GM12878 (cell line): ENCODE data around the gene AK5.
"Not testable (repeated sequence)": the region's sequence is repeated elsewhere in the genome, so short reads cannot be mapped to it uniquely, and the experiment has no call there.

Source experiments
- FOS ChIP-seq: IDR thresholded peaks from 3 replicates; pipeline ENCODE4 v1.6.1; 2011; ENCODE audit warnings: borderline replicate concordance; ENCODE audit not compliant: insufficient read length; ENCODE audit errors: extremely low read depth
- TAF1 ChIP-seq: IDR thresholded peaks from 2 replicates; pipeline ENCODE4 v1.6.1; 2011; ENCODE audit warnings: mild to moderate bottlenecking, low read depth, low read length, borderline replicate concordance
- ZBED1 ChIP-seq: IDR thresholded peaks from 2 replicates; pipeline ENCODE4 v1.6.1; 2016; ENCODE audit warnings: borderline replicate concordance
- TF ChIP-seq, protein P1 (sequence below): IDR thresholded peaks from 2 replicates; pipeline ENCODE4 v1.6.1; 2011; ENCODE audit warnings: low read depth, low read length, improper control_type of control experiment, borderline replicate concordance
- TF ChIP-seq, protein P2 (sequence below), 3 experiments: IDR thresholded peaks in 2 of 3; conservative IDR thresholded peaks in 1 of 3; 2 replicates each; pipeline ENCODE4 v1.5.1; 2011; ENCODE audit warnings: low read depth in 3 of 3, low read length in 3 of 3, mild to moderate bottlenecking in 3 of 3, control low read depth in 2 of 3, moderate library complexity in 2 of 3, inconsistent platforms in 1 of 3, mixed read lengths in 1 of 3; ENCODE audit not compliant: control insufficient read depth in 2 of 3, insufficient read depth in 1 of 3; ENCODE audit errors: extremely low read depth in 1 of 3

DNA sequence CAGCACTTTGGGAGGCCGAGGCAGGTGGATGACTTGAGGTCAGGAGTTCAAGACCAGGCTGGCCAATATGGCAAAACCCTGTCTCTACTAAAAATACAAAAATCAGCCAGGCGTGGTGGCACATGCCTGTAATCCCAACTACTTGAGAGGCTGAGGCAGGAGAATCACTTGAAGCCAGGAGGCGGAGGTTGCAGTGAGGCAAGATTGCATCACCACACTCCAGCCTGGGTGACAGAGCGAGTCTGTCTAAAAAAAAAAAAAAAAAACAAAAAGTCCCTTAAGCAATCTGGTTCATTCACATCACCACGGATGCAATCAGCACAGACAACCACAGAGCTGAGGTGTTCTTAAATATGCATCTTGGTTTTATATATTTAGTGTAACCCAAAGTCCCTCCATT lies 30.5 kb downstream of the AK5 start:
- TF ChIP-seq TAF1, ZBED1, FOS: not testable (repeated sequence)
- TF ChIP-seq, protein P1, sequence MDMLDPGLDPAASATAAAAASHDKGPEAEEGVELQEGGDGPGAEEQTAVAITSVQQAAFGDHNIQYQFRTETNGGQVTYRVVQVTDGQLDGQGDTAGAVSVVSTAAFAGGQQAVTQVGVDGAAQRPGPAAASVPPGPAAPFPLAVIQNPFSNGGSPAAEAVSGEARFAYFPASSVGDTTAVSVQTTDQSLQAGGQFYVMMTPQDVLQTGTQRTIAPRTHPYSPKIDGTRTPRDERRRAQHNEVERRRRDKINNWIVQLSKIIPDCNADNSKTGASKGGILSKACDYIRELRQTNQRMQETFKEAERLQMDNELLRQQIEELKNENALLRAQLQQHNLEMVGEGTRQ = not testable (repeated sequence)
- TF ChIP-seq, protein P2, sequence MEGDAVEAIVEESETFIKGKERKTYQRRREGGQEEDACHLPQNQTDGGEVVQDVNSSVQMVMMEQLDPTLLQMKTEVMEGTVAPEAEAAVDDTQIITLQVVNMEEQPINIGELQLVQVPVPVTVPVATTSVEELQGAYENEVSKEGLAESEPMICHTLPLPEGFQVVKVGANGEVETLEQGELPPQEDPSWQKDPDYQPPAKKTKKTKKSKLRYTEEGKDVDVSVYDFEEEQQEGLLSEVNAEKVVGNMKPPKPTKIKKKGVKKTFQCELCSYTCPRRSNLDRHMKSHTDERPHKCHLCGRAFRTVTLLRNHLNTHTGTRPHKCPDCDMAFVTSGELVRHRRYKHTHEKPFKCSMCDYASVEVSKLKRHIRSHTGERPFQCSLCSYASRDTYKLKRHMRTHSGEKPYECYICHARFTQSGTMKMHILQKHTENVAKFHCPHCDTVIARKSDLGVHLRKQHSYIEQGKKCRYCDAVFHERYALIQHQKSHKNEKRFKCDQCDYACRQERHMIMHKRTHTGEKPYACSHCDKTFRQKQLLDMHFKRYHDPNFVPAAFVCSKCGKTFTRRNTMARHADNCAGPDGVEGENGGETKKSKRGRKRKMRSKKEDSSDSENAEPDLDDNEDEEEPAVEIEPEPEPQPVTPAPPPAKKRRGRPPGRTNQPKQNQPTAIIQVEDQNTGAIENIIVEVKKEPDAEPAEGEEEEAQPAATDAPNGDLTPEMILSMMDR (IDR thresholded peaks at IDR 0.05 in 2 of 3, conservative IDR thresholded peaks at IDR 0.05 in 1 of 3; ENCODE audit: control insufficient read depth in 2 of 3, extremely low read depth in 1 of 3, insufficient read depth in 1 of 3, low read depth in 3 of 3, low read length in 3 of 3) = not testable (repeated sequence)
